Right ventricle myocardium inferior (tissue), 1 donor: ENCODE measurements around the gene CTDP1. TPM values are rescaled to one million over a fixed set of nuclear protein-coding genes. Genes with fewer than 3 reads are reported as not detected.
"Not testable (repeated sequence)": the region's sequence is repeated elsewhere in the genome, so short reads cannot be mapped to it uniquely, and the experiment has no call there.

ENCODE experiments used
- ATAC-seq: fragments of 200-7000 bp; cut with Tn5 transposase; one replicate; pipeline ENCODE4 v1.9.1; 2020; ENCODE audit warnings: mild to moderate bottlenecking, moderate library complexity
- DNase-seq: peaks from one replicate; pipeline ENCODE4 v3.0.0; 2021; ENCODE audit errors: missing footprints
- intact Hi-C: fragments of 100-400 bp; cut with DNase I; formaldehyde crosslinking; loops from one replicate; pipeline ENCODE4 v1.11.0; 2022
- total RNA-seq: library from RNA; stranded (reverse); fragmentation: NEBNext Ultra II Directional; extraction: Animal tissue kit (Norgen Biotek cat#: 25700); gene quantifications from one replicate; pipeline ENCODE4 v1.2.1, GENCODE V29; 2021
- donor health status: DM: no; HTN: yes; CAD: no; lungs with severe emphysema.

Gene CTDP1
- total RNA-seq, 1 donor from 2014 or later = 8.4 TPM

DNA sequence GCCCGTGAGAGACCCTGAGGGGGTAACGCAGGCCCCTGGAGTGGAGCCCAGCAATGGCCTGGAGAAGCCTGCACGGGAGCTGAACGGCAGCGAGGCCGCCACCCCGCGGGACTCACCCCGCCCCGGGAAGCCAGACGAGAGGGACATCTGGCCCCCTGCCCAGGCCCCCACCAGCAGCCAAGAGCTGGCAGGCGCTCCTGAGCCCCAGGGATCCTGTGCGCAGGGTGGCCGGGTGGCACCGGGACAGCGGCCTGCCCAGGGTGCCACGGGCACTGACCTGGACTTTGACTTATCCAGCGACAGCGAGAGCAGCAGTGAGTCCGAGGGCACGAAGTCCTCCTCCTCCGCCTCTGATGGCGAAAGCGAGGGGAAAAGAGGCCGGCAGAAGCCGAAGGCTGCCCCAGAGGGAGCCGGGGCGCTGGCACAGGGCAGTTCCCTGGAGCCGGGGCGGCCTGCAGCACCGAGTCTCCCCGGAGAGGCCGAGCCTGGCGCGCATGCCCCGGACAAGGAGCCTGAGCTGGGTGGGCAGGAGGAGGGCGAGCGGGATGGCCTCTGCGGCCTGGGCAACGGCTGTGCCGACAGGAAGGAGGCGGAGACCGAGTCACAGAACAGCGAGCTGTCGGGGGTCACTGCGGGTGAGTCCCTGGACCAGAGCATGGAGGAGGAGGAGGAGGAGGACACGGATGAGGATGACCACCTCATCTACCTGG is 35.1 kb downstream of the CTDP1 start:
- no peak for DNase-seq
- ATAC-seq = no peak
- intact Hi-C loops = no loop called here

DNA sequence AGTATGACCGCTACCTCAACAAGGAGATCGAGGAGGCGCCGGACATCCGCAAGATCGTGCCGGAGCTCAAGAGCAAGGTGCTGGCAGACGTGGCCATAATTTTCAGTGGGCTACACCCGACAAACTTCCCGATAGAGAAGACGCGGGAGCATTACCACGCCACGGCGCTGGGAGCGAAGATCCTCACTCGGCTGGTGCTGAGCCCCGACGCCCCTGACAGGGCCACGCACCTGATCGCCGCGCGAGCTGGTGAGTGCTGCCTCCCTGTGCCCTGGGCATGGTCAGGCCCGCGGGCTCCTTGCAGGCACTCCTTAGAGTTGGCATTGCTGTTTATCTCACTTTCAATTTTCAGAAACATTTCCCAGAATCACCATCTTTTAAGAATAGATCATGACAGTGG is 35.7 kb downstream of the CTDP1 start:
- no peak for DNase-seq
- ATAC-seq = no peak
- intact Hi-C loops = no loop called here

DNA sequence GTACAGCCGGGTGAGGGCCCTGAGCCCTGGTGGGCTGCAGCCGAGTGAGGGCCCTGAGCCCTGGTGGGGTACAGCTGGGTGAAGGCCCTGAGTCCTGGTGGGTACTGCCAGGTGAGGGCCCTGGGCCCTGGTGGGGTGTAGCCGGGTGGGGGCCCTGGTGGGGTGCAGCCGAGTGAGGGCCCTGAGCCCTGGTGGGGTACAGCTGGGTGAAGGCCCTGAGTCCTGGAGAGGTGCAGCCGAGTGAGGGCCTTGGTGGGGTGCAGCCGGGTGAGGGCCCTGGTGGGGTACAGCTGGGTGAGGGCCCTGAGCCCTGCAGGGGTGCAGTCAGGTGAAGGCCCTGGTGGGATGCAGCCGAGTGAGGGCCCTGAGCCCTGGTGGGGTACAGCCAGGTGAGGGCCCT is 37.5 kb downstream of the CTDP1 start:
- DNase-seq (no peak), ATAC-seq (no peak)
- intact Hi-C loops = no loop called here

DNA sequence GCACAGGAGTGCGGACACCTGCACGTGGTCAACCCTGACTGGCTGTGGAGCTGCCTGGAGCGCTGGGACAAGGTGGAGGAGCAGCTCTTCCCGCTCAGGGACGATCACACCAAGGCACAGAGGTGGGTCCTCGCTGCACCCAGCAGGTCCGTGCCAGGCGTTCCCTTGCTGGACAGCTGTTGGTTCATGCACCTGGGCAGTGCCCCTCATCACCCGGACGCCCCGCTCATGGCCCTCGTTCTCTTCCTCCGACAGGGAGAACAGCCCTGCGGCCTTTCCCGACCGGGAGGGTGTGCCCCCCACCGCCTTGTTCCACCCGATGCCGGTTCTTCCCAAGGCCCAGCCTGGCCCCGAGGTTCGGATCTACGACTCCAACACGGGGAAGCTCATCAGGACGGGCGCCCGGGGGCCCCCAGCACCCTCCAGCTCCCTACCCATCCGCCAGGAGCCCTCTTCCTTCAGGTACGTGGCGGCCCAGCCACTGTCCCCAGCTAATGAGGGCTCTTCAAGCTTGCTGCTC is 38.0 kb downstream of the CTDP1 start:
- no peak for ATAC-seq

DNA sequence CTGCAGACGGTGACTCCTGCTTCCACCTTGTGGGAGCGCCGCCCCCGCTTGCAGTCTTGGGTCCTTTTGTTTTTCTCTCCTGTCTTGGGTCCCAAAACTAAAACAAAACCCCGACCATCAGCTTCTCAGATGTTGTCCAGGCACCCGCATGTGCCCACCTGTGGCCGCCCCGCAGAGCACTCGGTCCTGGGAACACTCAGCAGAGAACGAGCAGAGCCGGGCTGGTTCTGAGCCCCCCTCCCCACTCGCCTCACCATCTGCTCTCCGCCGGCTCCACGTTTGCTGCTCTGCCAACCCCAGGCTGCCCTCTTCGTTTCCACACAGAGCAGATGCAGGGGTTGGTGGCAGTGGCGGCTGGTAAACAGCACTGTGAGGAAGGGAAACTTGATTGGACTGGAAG is 38.5 kb downstream of the CTDP1 start:
- ATAC-seq = no peak
- intact Hi-C loops = no loop called here
- DNase-seq = no peak

More for the DNA sequence above, 38.0 kb downstream of the CTDP1 start:
- intact Hi-C loops = no loop called here
- DNase-seq = no peak

DNA sequence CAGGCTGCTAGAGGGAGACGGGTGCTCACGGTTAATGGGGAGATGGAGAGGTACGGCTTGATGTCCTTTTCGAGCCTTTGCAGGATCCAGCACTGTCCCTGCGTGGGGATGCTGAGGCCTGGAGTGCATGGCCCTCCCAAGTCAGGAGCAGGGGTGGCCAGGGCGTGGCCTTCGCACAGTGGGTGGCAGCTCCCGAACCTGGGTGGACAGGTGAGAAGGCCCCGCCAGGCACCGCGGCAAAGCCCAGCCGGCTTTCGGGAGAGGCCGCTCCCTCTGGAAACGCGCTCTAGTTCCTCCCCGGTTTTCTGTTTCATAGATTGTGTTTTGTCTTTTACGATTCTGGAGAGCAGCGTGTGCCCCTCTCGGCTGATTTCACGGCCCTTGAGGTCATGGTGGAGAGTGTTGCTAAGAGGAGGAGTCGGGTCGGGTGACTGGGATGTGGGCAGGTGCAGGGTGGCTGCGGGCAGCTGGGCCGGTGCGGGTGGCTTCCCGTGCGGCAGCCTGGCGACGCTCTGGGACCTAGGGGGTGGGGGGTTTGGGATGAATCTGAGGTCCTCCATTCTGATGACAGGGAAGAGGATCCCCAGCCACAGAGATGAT is 39.4 kb downstream of the CTDP1 start:
- ATAC-seq (no peak), DNase-seq (no peak)
- intact Hi-C loops = no loop called here

DNA sequence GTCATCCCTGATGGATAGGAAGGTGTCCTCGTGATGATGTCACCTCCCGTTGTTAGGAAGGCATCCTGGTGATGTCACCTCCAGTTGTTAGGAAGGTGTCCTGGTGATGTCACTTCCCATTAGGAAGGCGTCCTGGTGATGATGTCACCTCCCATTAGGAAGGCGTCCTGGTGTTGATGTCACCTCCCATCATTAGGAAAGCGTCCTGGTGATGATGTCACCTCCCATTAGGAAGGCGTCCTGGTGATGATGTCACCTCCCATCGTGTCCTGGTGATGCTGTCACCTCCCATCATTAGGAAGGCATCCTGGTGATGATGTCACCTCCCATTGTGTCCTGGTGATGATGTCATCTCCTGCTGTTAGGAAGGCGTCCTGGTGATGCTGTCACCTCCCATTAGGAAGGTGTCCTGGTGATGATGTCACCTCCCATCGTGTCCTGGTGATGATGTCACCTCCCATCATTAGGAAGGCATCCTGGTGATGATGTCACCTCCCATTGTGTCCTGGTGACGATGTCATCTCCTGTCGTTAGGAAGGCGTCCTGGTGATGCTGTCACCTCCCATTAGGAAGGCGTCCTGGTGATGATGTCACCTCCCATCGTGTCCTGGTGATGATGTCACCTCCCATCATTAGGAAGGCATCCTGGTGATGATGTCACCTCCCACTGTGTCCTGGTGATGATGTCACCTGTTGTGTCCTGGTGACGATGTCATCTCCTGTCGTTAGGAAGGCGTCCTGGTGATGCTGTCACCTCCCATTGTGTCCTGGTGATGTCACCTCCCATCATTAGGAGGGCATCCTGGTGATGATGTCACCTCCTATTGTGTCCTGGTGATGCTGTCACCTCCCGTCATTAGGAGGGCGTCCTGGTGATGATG is 40.1 kb downstream of the CTDP1 start:
- intact Hi-C loops, DNase-seq, ATAC-seq: not testable (repeated sequence)

DNA sequence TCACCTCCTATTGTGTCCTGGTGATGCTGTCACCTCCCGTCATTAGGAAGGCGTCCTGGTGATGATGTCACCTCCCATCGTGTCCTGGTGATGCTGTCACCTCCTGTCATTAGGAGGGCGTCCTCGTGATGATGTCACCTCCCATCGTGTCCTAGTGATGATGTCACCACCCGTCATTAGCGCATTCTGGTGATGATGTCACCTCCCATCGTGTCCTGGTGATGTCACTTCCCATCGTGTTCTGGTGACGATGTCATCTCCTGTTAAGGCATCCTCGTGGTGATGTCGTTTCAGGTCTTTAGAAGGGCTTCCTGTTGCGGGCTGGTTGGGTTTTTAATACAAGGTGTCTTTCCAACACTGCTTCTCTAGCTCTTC is 40.7 kb downstream of the CTDP1 start:
- DNase-seq = no peak
- intact Hi-C loops = no loop called here
- ATAC-seq = no peak

DNA sequence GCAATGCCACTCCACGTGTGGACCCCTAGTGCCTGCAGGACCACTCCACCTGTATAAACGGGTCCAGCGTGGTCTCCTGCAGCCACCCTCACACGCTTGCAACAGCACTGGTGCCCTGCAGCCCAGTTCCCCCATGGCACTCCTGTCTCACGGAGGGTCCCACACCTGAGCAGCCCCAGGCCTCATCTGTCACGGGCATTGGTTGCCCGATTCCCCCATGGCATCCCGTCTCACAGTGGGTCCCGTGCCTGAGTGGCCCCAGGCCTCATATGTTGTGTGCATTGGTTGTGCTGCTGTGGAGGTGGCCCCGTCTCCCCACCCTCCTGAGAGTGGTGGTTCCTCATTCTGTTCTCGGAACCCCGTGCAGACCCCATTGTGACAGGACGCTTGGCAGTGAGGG is 43.4 kb downstream of the CTDP1 start:
- intact Hi-C loops = no loop called here
- no peak for DNase-seq
- no peak for ATAC-seq

DNA sequence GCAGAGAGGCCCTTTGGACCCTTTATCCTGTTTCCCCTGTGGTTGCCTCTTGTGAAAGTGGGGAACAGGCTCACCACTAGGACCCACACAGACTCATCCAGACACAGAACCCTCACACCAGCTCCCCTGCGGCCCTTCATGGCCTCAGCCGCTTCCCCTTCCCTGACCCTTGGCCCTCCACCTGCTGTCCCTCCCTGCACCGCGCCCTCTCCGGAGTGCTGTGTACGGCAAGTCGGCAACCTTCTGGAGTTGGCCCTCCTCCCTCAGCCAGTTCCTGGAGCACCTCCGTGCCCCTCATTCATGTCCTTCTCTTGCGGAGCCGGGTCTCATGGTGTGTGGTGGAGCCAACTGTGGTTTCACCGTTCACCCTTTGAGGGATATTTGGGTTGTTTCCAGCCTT is 44.0 kb downstream of the CTDP1 start:
- intact Hi-C loops = no loop called here
- ATAC-seq = no peak
- no peak for DNase-seq

DNA sequence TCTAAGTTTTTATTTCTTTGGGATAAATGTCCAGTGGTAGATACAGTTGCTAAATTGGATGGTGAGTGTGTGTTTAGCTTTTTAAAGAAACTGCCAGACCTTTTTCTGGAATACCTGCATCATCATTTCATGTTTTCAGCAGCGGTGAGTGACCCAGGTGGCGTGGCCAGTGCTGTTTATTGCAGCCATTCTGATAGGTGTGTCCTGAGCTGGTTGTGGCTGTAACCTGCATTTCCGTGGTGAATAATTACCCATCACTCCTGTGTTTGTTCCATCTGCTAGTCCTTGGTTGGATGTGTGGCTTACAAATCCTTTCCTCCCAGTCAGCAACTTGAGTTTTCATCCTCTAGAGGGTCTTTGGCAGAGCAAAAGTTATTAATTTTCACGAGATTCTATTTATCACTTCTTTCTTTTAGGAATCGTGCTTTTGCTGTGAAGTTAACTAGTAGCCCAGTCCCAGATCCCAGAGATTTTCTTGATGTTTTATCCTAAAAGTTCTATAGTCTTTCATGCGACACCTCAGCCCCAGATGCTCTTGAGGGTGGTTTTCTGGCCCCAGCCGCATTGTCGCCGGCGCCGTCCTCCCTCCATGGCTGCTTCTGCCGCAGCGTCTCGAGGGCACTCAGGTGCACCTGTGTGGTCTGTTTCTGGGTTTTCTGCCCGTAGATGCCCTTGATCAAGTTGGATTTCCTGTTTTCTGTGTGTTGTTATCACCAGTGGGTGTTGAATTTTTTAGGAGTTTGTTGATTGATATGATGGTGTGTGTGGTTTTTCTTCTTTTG is 44.9 kb downstream of the CTDP1 start:
- intact Hi-C loops = no loop called here
- ATAC-seq (no peak), DNase-seq (no peak)

DNA sequence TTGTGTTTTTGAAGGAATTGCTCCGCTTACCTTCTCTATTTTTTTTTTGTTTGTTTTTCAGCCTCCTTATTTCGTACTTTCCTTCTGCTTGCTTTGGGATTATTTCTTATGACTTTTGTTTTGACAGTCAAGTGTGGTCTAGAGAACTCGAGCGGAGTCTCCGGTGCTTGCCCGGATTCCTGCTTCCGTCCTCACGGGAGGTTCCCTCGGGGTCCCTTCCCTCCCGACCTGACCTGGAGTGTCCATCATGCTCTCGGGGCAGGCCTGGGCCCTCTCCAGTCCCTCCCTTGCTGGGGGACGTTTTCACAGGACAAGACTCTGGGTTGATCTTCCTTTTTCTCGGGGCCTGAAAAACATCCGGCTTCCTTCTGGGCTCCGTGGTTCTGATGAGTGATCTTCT is 45.9 kb downstream of the CTDP1 start:
- DNase-seq (no peak), ATAC-seq (no peak)
- intact Hi-C loops = no loop called here

DNA sequence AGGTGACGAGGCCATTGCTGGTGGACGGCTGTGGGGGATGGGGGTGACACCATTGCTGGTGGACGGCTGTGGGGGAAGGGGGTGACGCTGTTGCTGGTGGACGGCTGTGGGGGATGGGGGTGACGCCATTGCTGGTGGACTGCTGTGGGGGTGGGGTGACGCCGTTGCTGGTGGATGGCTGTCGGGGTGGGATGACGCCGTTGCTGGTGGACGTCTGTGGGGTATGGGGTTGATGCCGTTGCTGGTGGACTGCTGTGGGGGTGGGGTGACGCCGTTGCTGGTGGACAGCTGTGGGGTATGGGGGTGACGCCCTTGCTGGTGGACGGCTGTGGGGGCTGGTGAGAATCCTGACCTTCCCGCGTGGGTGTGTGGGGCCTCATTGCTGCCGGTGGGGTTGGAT is 47.1 kb downstream of the CTDP1 start:
- intact Hi-C loops = no loop called here
- DNase-seq (no peak), ATAC-seq (no peak)

DNA sequence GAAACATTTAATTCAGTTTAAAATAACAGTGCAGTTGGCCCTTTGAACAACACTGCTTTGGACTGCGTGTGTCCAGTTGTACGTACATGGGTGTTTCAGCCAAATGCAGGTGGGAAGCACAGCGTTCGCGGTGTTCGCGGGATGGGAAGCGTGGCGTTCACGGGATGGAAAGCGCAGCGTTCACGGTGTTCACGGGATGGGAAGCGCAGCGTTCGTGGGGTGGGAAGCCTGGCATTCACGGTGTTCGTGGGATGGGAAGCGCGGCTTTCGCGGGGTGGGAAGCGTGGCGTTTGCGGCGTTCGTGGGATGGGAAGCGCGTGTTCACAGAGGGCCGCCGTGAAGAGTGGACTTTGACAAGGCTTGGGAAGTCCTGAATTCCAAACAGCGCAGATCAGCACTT is 47.6 kb downstream of the CTDP1 start:
- intact Hi-C loops = no loop called here
- peak; percentile 42 for DNase-seq
- ATAC-seq = no peak

DNA sequence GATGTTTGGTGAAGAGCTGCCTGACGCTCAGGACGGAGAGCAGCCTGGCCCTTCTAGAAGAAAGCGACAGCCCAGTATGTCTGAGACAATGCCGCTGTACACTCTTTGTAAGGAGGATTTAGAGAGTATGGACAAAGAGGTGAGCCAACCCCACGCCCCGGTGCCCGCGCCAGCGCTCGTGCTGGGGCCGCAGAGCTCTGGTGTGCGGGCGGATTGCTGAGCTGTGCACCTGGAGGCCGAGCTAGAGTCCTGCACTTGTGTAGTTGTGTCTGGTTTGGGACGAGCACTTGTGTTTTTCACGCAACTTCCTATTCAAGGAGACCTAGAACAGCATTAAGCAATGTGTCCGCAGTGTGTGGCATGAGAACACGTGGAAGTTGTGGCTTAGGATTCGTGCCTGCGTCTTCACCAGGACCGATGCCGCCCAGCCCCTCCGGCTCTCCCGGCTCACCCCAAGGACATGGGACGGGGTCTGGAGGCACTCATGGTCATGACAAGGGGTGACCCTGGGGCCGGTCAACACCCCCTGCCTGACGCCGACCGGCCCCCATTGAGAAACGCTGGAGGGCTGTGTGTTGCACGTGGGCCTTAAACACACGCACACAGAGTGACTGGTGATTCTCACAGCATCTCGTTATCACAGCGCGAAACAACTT is 49.5 kb downstream of the CTDP1 start:
- ATAC-seq = no peak
- intact Hi-C loops = no loop called here
- DNase-seq = peak; percentile 30

DNA sequence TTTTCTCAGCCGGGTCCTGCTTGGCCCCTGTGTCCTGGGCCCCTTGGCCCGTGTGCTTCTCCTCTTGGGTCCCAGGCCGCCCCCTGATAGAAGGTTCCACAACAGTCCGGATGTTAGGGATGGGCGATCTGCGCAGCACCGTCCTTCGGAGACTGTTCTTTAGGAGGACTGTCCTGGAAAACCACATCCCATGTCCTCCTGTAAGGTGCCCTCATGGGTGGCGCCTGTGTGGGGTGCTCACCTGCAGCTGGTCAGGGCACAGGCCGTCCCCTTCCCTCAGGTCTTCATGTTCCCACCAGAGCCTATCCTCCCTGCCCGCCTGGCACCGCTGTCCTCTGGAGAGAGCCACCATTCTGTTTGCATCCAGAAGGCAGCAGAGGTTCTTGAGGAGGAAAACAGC is 50.0 kb downstream of the CTDP1 start:
- ATAC-seq (no peak), DNase-seq (peak; percentile 49)
- intact Hi-C loops = no loop called here

DNA sequence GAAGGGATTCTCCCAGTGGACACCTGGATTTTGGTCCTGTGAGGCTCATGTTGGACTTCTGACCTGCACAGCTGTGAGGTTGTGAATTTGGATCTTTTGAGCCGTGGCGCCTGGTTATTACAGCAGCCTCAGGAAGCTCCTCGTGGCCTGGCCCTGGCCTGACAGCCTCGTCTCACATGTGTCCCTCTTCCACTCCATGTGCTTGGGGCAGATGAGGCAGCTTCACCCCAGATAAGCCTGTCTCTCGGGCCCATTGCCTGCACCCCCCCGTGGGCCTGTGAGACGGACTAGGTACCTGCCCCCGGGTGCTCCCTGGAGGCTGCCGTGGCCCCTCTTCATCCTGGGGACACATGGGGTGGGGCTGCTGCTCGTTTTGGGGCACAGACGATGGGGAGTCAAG is 51.2 kb downstream of the CTDP1 start:
- intact Hi-C loops = no loop called here
- DNase-seq (peak; percentile 61), ATAC-seq (no peak)

DNA sequence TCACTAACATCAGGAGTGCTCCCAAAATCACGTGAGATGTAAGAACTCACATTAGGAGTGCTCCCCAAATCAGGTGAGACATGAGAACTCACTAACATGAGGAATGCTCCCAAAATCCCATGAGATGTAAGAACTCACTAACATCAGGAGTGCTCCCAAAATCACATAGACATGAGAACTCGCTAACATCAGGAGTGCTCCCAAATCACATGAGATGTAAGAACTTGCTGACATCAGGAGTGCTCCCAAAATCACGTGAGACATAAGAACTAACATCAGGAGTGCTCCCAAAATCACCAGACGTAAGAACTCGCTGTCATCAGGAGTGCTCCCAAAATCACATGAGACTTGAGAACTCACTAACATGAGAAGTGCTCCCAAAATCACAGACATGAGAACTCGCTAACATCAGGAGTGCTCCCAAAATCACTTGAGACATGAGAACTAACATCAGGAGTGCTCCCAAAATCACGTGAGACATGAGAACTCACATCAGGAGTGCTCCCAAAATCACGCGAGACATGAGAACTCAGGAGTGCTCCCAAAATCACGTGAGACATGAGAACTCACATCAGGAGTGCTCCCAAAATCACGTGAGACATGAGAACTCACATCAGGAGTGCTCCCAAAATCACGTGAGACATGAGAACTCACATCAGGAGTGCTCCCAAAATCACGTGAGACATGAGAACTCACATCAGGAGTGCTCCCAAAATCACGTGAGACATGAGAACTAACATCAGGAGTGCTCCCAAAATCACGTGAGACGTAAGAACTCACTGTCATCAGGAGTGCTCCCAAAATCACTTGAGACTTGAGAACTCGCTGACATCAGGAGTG is 52.5 kb downstream of the CTDP1 start:
- DNase-seq, ATAC-seq, intact Hi-C loops: not testable (repeated sequence)
